ENCODE measurements around the gene LCLAT1. TPM values are rescaled to one million over a fixed set of nuclear protein-coding genes. Genes with fewer than 3 reads are reported as not detected.
A peak's percentile ranks its signal among the peaks of the same experiment; 100 is the strongest.

LCLAT1 gene
- total and polyA plus RNA-seq, 8 donors = 2.0 to 15.0 (median 9.8) TPM

- ATAC-seq = no peak
- FAIRE-seq = no peak
- no peak for TF ChIP-seq CTCF (IDR thresholded peaks at IDR 0.05)
- Histone ChIP-seq H3K4me1 (peaks cover 0 to 4% (median 3%) of the 10 kb centered on the region in 3 donors), H3K27me3 (no peaks in the 10 kb centered on the region), H3K27ac (no peak overlapping the region), H3K36me3 (no peaks in the 10 kb centered on the region), H3K9me3 (no peaks in the 10 kb centered on the region), H3K4me3 (no peak overlapping the region)
- WGBS, 2 donors = 87 to 94% methylated on average over 3 of the region's 3 CpGs
- intact Hi-C loops (cut with DNase I) = no loop called here
- no peak for DNase-seq
Measured at GRCh38 chr2:30484145-30484544, 37.1 kb downstream of the LCLAT1 start.

GRCh38 chr2:30484995-30485394 is 37.9 kb downstream of the LCLAT1 start:
- Histone ChIP-seq H3K4me3 (no peak overlapping the region), H3K36me3 (no peaks in the 10 kb centered on the region), H3K27me3 (no peaks in the 10 kb centered on the region), H3K27ac (no peak overlapping the region), H3K4me1 (peaks cover 0 to 4% (median 3%) of the 10 kb centered on the region in 3 donors), H3K9me3 (no peaks in the 10 kb centered on the region)
- TF ChIP-seq CTCF (IDR thresholded peaks at IDR 0.05) = no peak
- 93 to 95% methylated on average over 4 of the region's 4 CpGs for WGBS, 2 donors
- intact Hi-C loops (cut with DNase I) = no loop called here
- DNase-seq = no peak
- no peak for FAIRE-seq
- no peak for ATAC-seq

- no peak for ATAC-seq
- no peak for TF ChIP-seq CTCF (IDR thresholded peaks at IDR 0.05)
- Histone ChIP-seq H3K27ac (no peak overlapping the region), H3K27me3 (no peaks in the 10 kb centered on the region), H3K9me3 (no peaks in the 10 kb centered on the region), H3K36me3 (no peaks in the 10 kb centered on the region), H3K4me1 (peaks cover 0 to 4% (median 0%) of the 10 kb centered on the region in 3 donors), H3K4me3 (no peak overlapping the region)
- FAIRE-seq = no peak
- no peak for DNase-seq
- intact Hi-C loops (cut with DNase I) = no loop called here
Measured at GRCh38 chr2:30486655-30487054, 39.6 kb downstream of the LCLAT1 start.

GRCh38 chr2:30487603-30488002 is 40.6 kb downstream of the LCLAT1 start:
- Histone ChIP-seq H3K9me3 (no peaks in the 10 kb centered on the region), H3K4me3 (no peak overlapping the region), H3K4me1 (peaks cover 0 to 7% (median 3%) of the 10 kb centered on the region in 3 donors), H3K36me3 (no peaks in the 10 kb centered on the region), H3K27ac (no peak overlapping the region), H3K27me3 (no peaks in the 10 kb centered on the region)
- DNase-seq (no peak), ATAC-seq (peak in 1 of 4 donors; percentile 23), FAIRE-seq (no peak)
- TF ChIP-seq CTCF (IDR thresholded peaks at IDR 0.05) = no peak
- intact Hi-C loops (cut with DNase I) = no loop called here

- Histone ChIP-seq H3K9me3 (no peaks in the 10 kb centered on the region), H3K4me1 (peaks cover 0 to 7% (median 3%) of the 10 kb centered on the region in 3 donors), H3K4me3 (no peak overlapping the region), H3K27me3 (no peaks in the 10 kb centered on the region), H3K36me3 (no peaks in the 10 kb centered on the region), H3K27ac (no peak overlapping the region)
- ATAC-seq = peak in 2 of 4 donors; percentile 43 to 56
- FAIRE-seq = no peak
- WGBS, 2 donors = 54 to 70% methylated on average over 1 of the region's 1 CpG
- intact Hi-C loops (cut with DNase I) = no loop called here
- TF ChIP-seq CTCF (IDR thresholded peaks at IDR 0.05) = no peak
- DNase-seq = no peak
Measured at GRCh38 chr2:30488012-30488659, 41.1 kb downstream of the LCLAT1 start.

All from pancreas (tissue), 10 donors.